ENCODE measurements around the gene DOCK2. TPM values are rescaled to one million over a fixed set of nuclear protein-coding genes. Genes with fewer than 3 reads are reported as not detected.

Gene DOCK2
- total and polyA plus RNA-seq, 2 donors (not counting 1 experiment from before 2014, with no cell fraction given): 112 to 330 TPM

DNA sequence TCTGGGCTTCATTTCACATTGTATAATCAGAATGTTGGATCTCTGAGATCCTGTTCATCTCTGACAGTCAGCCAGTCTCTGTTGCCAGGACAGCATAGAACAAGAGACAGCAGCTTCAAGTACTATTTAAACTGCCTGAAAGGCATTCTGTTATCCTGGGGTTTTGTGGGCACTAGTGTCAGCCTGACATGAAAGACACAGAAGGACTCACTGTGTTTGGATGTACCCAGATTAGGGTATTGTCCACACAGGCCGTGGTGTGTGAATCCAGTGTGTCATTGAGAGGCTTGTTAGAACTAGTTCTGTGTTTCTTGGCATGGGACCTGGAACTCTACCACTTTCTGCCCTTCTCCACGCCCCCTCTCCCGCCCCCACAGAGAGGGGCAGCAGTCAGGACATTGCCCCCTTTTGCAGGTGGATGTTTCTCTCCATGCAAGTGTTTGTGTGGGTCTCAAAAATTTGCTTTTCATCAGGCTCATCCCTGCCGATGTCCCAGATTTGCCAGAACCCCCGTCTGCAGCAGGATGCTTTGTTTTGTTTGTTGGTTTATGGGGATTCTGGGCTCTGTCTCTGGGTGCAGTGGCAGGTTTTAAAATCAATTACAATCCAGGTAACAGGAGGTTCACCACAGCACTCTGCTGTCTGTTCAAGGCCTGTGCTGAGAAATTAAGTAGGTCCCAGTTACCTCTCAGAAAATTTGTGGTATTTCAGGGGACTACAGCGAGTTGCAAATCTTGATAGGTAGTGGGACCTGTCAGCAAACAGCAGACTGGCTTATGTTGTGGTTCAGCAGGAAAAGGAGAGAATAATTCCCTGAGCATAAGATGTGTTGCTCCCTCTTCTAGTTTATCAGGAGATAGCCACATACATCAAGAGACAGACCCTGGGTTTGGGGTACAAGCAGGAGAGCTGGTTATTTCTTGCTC lies 144.6 kb downstream of the DOCK2 start:
- 87% methylated on average over 3 of the region's 6 CpGs for WGBS (ENCODE audit: insufficient coverage)
- intact Hi-C loops (cut with micrococcal nuclease): no loop called here
- ATAC-seq (ENCODE audit: low read depth): no peak
- no peak overlapping the region for H3K4me3 Mint-ChIP-seq
- Histone ChIP-seq H3K9me3 (ENCODE audit: control extremely low read depth in 1 of 3, control insufficient read depth in 2 of 3, insufficient read depth in 1 of 3, low read length in 2 of 3) (no peaks in the 10 kb centered on the region), H3K4me3 (ENCODE audit: control extremely low read depth in 1 of 5, extremely low read depth in 1 of 5, insufficient read depth in 1 of 5, low read depth in 2 of 5, low read length in 4 of 5) (no peak overlapping the region), H3K27me3 (replicated peaks in 1 of 4; ENCODE audit: control extremely low read depth in 1 of 4, control insufficient read depth in 3 of 4, insufficient read depth in 4 of 4, low read length in 3 of 4) (no peaks in the 10 kb centered on the region), H4K20me1 (ENCODE audit: control insufficient read depth, insufficient read depth, low read length, poor library complexity, severe bottlenecking) (peaks cover 15% of the 10 kb centered on the region), H3K4me2 (replicated peaks; ENCODE audit: low read depth, low read length, poor library complexity, severe bottlenecking) (no peak overlapping the region), H3K36me3 (replicated peaks in 1 of 2; ENCODE audit: control extremely low read depth in 1 of 2, control insufficient read depth in 1 of 2, extremely low read depth in 1 of 2, insufficient read depth in 2 of 2, low read length in 1 of 2) (peaks cover 16 to 42% of the 10 kb centered on the region in 2 experiments), H3K27ac (ENCODE audit: low read length in 2 of 2) (no peak overlapping the region), H2AFZ (ENCODE audit: insufficient read depth, low read depth, low read length, poor library complexity, severe bottlenecking) (no peak overlapping the region), H3K4me1 (ENCODE audit: control insufficient read depth in 2 of 2, insufficient read depth in 2 of 2, low read length in 2 of 2) (peaks cover 17 to 20% of the 10 kb centered on the region in 2 donors), H3K9ac (ENCODE audit: low read length) (no peak overlapping the region), H3K79me2 (ENCODE audit: control insufficient read depth, insufficient read depth, low read length) (peaks cover 11% of the 10 kb centered on the region)
- no peak overlapping the region for H3K27ac Mint-ChIP-seq
- DNase-seq: no peak
- H3K27me3 Mint-ChIP-seq: no peaks in the 10 kb centered on the region
- ChIA-PET POLR2A (no interaction called here), CTCF (no interaction called here)
- H3K9me3 Mint-ChIP-seq (ENCODE audit: insufficient read depth): no peaks in the 10 kb centered on the region
- no peak for TF ChIP-seq EZH2 (IDR thresholded peaks at IDR 0.05; ENCODE audit: borderline replicate concordance, insufficient read depth, low read depth, low read length, poor library complexity, severe bottlenecking)
- TF ChIP-seq, protein P1, sequence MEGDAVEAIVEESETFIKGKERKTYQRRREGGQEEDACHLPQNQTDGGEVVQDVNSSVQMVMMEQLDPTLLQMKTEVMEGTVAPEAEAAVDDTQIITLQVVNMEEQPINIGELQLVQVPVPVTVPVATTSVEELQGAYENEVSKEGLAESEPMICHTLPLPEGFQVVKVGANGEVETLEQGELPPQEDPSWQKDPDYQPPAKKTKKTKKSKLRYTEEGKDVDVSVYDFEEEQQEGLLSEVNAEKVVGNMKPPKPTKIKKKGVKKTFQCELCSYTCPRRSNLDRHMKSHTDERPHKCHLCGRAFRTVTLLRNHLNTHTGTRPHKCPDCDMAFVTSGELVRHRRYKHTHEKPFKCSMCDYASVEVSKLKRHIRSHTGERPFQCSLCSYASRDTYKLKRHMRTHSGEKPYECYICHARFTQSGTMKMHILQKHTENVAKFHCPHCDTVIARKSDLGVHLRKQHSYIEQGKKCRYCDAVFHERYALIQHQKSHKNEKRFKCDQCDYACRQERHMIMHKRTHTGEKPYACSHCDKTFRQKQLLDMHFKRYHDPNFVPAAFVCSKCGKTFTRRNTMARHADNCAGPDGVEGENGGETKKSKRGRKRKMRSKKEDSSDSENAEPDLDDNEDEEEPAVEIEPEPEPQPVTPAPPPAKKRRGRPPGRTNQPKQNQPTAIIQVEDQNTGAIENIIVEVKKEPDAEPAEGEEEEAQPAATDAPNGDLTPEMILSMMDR (IDR thresholded peaks at IDR 0.05): no peak
- H3K4me1 Mint-ChIP-seq: peaks cover 29% of the 10 kb centered on the region
